C4-2B (cell line): Measurements from ENCODE around the gene KREMEN1.

ENCODE experiments used
- H3K27ac ChIP-seq: fragments of 450-650 bp; 2 replicates; pipeline ENCODE4 v1.5.1; 2017
- ZFX ChIP-seq: fragments of 450-650 bp; IDR thresholded peaks from 2 replicates; pipeline ENCODE4 v1.6.1; 2017
- TF ChIP-seq, protein P1 (sequence below): fragments of 450-650 bp; conservative IDR thresholded peaks from 2 replicates; pipeline ENCODE4 v1.5.1; 2017; ENCODE audit warnings: mild to moderate bottlenecking

The KREMEN1 gene

DNA sequence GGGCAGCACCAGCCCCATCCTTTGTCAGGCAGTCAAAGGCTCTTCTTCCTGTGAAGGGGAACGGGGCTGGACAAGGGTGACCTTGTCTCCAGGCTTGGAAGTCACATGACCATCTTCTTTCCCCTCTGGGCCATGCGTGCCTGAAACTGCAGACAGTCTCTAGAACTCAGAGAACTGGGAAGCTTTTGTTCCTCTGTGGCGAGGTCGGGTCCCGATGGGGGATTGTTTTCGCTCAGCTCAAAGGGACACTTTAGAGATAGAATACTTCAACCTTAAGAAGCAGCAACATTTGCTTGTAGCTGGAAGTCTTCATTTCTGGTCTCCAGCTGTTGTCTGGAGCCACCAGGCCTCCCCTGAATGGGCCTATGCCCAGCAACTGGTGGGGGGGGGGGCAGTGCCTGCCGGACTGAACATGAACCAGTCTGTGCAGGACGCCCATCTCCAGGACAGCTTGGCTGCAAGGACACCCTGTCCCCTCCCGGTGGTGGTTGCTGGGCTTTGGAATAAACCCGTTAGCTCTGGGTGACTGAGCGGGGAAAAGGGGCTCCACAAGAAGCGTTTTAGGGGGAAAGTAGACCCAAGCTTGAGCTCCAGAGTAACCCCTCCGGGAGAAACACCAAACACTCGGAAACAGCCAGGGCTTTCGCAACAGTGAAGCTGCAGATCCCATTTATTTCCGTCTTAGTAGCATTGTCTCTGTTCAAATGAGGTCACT is 77.2 kb downstream of the KREMEN1 start:
- no peak overlapping the region for H3K27ac ChIP-seq
- no peak for TF ChIP-seq ZFX
- TF ChIP-seq, protein P1, sequence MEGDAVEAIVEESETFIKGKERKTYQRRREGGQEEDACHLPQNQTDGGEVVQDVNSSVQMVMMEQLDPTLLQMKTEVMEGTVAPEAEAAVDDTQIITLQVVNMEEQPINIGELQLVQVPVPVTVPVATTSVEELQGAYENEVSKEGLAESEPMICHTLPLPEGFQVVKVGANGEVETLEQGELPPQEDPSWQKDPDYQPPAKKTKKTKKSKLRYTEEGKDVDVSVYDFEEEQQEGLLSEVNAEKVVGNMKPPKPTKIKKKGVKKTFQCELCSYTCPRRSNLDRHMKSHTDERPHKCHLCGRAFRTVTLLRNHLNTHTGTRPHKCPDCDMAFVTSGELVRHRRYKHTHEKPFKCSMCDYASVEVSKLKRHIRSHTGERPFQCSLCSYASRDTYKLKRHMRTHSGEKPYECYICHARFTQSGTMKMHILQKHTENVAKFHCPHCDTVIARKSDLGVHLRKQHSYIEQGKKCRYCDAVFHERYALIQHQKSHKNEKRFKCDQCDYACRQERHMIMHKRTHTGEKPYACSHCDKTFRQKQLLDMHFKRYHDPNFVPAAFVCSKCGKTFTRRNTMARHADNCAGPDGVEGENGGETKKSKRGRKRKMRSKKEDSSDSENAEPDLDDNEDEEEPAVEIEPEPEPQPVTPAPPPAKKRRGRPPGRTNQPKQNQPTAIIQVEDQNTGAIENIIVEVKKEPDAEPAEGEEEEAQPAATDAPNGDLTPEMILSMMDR = no peak

DNA sequence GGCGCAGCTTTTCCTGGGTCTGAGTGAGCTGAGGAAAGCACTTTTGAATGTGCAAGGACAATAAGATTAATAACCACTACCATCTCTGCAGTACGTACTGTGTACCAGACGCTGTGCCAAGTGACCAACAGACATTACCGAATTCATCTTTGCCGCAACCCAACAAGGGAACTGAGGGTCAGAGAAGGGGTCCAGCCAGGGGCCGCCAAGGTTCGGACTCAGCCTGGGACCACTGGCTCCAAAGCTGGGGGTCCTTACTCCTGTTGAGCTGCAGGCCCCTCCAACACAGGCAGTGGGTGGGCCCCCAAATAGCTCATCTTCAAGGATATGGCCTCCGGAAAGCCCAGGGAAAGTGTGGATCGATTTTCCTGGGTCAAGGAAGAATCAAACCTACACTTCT is 77.9 kb downstream of the KREMEN1 start:
- H3K27ac ChIP-seq = no peak overlapping the region
- TF ChIP-seq, protein P1 = no peak
- no peak for TF ChIP-seq ZFX

DNA sequence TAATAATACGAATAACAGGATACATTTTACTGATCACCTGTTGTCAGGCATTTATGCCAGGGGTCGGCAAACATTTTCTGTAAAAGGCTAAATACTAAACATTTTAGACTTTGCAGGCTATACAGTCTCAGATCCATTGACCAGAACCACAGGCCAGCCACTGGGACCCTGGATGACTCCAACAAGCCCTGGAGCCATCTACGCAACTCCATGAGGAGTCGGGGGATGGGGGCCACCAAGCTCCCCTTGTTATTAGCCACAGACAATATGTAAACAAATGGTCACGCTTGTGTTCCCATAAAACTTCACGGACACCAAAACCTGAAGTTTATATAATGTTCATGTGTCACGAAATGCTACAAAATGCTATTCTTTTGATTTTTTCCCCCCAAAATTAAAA is 78.5 kb downstream of the KREMEN1 start:
- no peak overlapping the region for H3K27ac ChIP-seq
- TF ChIP-seq, protein P1 = no peak
- TF ChIP-seq ZFX = no peak

GRCh38 chr22:29152045-29152953 is 79.5 kb downstream of the KREMEN1 start:
- no peak for TF ChIP-seq ZFX
- TF ChIP-seq, protein P1 = no peak
- no peak overlapping the region for H3K27ac ChIP-seq

DNA sequence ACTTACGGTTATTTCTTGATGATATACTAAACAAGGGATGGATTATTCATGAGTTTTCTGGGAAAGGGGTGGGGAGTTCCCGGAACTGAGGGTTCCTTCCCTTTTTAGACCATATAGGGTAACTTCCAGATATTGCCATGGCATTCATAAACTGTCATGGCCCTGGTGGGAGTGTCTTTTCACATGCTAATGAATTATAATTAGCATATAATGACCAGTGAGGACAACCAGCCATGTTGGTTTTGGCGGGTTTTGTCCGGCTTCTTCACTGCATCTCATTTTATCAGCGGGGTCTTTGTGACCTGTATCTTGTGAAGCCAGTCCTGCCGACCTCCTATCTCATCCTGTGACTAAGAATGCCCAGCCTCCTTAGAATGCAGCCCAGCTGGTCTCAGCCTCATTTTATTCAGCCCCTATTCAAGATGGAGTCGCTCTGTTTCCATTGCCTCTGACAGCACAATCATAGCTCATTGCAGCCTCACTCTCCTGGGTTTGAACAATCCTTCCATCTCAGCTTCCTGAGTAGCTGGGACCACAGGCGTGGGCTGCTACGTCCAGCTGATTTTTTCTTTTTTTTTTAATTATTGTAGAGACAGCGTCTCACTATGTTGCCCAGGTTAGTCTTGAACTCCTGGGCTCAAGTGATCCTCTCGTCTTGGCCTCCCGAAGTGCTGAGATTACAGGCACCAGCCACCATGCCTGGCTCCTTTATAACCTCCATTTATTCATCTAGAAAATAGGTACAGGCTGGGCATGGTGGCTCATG is 80.3 kb downstream of the KREMEN1 start:
- no peak for TF ChIP-seq ZFX
- H3K27ac ChIP-seq = no peak overlapping the region

DNA sequence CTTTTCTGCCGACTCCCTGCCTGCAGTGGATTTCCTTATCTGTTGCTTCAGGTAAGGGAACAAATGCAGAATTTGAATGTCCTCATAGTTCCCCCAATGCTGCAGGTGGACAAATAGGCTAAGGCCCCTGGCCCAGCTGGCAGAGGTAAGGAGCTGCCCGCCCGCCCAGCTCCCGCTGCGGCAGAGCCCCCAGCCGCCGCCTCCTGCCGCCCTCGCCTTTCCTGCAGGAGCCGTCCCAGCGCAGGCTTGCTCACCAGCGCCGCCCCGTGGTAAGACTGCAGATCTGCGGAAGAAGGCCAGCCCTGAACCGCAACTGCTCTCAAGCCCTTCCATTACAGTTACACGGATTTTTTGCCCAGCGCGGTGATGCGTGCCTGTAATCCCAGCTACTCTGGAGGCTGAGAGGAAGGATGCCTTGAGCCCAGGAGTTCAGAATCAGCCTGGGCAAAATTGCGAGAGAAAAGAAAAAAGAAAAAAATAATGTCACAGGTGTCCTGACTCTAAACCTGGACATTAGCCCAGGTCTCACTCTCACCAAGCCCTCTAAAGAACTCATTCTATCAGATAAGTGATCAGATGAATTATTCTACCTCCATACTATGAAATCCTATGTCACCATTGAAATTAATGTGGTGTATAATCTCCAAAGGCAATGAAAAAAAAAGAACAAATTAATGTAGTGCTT is 81.7 kb downstream of the KREMEN1 start:
- TF ChIP-seq, protein P1 = peak; percentile 100
- no peak for TF ChIP-seq ZFX
- H3K27ac ChIP-seq = no peak overlapping the region

- no peak overlapping the region for H3K27ac ChIP-seq
- TF ChIP-seq, protein P1 = no peak
- no peak for TF ChIP-seq ZFX
These were observed 83.1 kb downstream of the KREMEN1 start for GRCh38 chr22:29155966-29156365.
